Stimulated activated CD4-positive, alpha-beta T cell treated with anti-CD3 and anti-CD28 coated beads, TNF-alpha, amount 100 ng/mL, for 48 hours (primary cell): ENCODE results near the gene GFPT2.
A peak's percentile ranks its signal among the peaks of the same experiment; 100 is the strongest.
"Not testable (repeated sequence)": the region's sequence is repeated elsewhere in the genome, so short reads cannot be mapped to it uniquely, and the experiment has no call there.

Experiments
- DNase-seq, 3 donors: peaks; one replicate each; pipeline ENCODE4 v3.0.0-alpha.2; 2020; ENCODE audit warnings: low read depth in 3 of 3

GFPT2 gene

DNA sequence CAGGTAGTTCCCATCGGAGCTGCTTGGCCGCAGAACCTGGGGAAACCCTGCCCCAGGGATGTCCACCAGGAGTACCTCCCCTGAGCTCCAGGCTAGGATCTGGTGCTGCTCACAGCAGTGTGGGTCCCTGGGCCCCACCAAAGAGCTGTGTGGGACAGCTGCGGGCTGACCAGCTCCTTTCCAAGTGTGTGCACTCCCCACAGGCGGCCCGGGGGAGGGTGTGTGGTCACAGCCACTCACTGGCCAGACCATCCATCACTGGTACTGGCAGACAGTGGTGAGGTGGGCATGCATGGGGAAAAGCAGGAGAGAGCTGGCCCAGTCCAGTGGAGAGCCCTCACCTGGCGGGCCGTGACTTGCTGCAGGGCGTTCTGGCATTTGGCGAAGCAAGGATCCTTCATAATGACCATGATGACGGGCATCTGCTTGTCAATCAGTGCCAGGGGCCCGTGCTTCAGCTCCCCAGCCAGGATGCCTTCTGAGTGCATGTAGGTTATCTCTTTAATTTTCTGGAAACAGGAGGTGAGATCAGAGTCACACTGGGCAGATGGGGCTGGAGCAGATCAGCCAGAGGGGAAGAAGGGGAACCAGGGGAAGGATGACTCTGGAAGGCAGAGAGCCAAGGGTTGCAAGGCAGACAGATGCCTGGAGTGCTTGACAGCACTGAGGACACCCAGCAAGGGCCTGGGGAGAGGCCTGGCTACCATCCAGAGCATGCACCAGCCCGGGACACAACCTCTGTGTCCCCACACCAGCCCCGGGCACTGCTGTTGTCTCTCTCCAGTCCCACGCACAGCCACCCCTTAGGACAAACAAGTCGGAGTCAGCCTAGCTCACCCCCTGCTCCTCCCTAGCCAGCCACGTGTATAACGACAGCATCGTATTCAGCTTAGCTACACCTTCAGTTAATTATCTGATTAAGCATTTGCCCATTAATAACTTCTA, 48.4 kb downstream of the GFPT2 start:
- no peak for DNase-seq

- no peak for DNase-seq
These were observed 49.2 kb downstream of the GFPT2 start for GRCh38 chr5:180304016-180304292.

- DNase-seq = no peak
These were observed 49.7 kb downstream of the GFPT2 start for GRCh38 chr5:180303226-180304015.

GRCh38 chr5:180302256-180302655, 50.9 kb downstream of the GFPT2 start:
- no peak for DNase-seq

- DNase-seq = no peak
These were observed 51.9 kb downstream of the GFPT2 start for GRCh38 chr5:180301253-180301652.

DNA sequence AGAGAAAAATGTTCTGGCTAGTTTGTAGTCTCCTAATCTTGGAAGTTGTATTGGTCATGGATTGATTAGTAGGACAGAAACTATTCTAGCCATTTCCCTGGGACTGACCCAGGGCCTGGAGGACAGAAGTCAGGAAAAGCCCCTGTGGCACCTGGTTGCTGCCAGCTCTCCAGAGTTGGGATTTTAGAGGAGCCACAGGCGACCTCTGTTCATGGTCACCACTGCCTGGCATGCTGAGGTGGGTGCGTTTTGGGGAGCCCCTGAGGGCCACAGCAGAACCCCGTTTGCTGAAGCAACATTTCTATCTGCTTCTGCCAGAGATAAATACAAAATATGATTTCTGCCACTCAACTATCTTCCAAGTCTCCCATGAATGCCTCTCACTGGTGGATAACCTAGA, 53.6 kb downstream of the GFPT2 start:
- no peak for DNase-seq

GRCh38 chr5:180299014-180299413, 54.1 kb downstream of the GFPT2 start:
- DNase-seq = not testable (repeated sequence)

GRCh38 chr5:180297587-180298282, 55.4 kb downstream of the GFPT2 start:
- DNase-seq = no peak

DNA sequence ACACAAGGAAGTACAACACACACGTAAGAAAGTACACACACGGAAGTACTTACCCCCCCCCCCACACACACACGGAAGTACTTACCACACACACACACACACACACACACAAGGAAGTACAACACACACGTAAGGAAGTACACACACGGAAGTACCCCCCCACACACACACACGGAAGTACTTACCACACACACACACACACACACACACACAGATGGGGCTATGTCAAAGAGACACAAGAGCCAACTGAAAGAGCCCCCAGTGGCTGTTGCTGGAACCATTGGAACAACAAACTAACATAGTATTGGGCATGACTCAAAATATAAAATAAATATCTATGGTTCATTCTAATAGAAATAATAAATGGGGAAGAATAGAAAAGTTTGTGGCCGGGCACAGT, 56.4 kb downstream of the GFPT2 start:
- no peak for DNase-seq

- DNase-seq = no peak
These were observed 58.1 kb downstream of the GFPT2 start for GRCh38 chr5:180294913-180295555.

- DNase-seq = no peak
These were observed 58.7 kb downstream of the GFPT2 start for GRCh38 chr5:180294411-180294810.

DNA sequence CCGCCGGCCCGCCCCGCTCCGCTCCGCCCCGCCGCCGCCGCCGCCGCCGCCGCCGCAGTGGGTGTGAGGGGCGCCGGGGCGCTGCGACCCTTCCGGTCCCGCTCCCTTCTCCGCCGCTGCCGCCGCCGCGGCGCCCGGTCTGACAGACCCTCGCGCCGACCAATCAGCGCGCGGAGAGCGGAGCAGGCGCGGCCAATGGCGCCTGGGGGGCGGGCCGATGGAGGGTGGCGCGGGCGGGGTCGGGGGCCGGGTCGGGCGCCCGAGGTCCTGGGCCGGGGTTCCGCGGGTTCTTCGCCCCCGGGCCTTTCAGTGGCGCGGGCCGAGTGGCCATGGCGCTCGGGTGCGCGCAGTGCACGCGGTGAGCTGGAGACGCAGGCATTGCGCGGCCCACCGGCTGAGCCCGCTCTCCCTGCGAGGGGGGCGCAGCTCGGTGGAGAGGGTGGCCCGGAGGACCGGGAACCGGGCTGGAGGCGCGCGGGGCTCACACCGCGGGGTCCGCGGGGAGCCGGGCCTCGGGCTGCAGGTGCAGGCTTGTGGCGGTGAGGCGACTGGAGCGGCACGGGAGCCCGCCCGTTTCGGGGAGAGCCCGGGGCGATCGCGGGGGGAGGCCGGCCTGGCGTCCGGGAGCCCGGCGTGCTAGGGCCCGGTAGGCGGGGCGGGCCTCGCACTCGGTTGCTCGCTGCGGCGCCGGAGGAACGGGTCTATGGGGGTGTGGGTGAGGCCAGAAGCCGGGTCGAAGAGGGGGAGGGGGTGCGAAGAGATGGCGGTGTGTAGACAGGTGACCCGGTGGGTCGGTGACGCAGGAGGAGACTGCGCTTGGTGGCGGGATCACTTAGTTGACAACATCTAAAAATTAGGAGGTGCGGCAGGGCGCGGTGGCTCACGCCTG, 60.9 kb downstream of the GFPT2 start, which contains the start of gene MAPK9:
Gene MAPK9, minus strand, starts transcription at position 141 of the 889 bp plus-strand sequence. CDS start 11,522 bp downstream, outside the sequence.
- DNase-seq = peak; percentile 69 to 83 (median 72)

- peak in 1 of 3 donors; percentile 25 for DNase-seq
These were observed 61.7 kb downstream of the GFPT2 start for GRCh38 chr5:180291234-180291940.

DNA sequence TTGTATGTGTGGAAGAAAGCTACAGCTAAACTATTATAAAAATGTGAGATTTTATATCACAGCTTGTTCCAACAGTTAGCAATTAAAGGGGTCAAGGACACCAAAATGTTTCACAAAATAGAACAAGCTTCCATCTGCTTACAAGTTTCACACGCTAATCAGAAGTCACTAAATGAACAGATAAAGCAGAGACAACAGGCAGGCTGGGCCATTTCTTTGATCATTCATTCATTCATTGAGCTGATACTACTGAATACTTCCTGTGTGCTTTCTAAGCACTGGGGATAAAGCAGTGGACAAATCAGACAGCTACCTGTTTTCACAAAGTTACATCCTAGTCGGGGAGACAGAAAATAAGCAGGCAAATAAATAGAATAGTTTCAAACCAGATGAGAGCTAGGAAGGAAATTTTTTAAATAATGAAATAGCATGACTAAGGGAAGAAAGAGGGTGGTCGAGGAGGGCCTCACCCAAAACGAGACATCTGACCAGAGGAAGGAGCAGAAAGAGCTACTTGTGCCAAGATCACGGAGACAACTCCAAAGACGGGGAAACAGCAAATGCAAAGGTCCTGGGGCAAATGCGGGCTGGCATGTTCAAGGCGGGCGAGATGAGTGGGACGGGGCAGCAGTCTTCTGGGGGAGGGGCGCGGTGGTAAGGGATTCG, 62.4 kb downstream of the GFPT2 start:
- no peak for DNase-seq

GRCh38 chr5:180289966-180290365, 63.2 kb downstream of the GFPT2 start:
- DNase-seq = no peak

DNA sequence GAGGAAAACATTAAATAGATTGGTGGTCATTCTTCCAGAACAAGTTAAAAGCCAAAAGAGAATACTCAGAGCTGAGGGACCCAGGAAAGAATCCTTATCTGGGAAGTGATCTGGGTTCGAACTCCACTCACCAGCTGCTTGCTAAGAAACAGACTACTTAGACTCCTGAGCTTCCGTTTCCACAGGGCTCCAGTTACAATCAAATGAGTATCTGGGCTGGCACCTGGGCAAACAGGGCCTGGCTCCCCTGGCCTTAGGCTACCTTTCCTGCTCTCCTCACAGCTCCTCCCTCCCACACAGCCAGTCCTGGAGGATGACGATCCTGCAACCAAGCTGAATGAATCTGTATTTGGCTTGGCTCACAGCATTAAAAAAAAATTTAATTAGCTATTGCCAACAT, 63.7 kb downstream of the GFPT2 start:
- no peak for DNase-seq

- no peak for DNase-seq
These were observed 65.3 kb downstream of the GFPT2 start for GRCh38 chr5:180287868-180288267.

GRCh38 chr5:180287404-180287803, 65.7 kb downstream of the GFPT2 start:
- no peak for DNase-seq

GRCh38 chr5:180284149-180284548, 69.0 kb downstream of the GFPT2 start:
- no peak for DNase-seq
